Thymus (tissue), 11 donors: ENCODE data around the gene GTF2H3. TPM values are rescaled to one million over a fixed set of nuclear protein-coding genes. Genes with fewer than 3 reads are reported as not detected.
A peak's percentile ranks its signal among the peaks of the same experiment; 100 is the strongest.

ENCODE experiments used
- DNase-seq, 9 donors: peaks; one replicate each; pipeline ENCODE4 v3.0.0-alpha.2; 2013; ENCODE audit warnings: low spot score in 9 of 9, low read depth in 6 of 9, missing footprints in 1 of 9
- H3K27ac ChIP-seq, 2 donors: one replicate each; pipeline ENCODE4 v1.5.1; 2013; ENCODE audit warnings: control low read depth in 1 of 2, low read depth in 1 of 2, low read length in 1 of 2, mild to moderate bottlenecking in 1 of 2, moderate library complexity in 1 of 2
- H3K27me3 ChIP-seq, 2 donors: one replicate each; pipeline ENCODE4 v1.5.1; 2013; ENCODE audit warnings: low read length in 1 of 2; ENCODE audit not compliant: control insufficient read depth in 2 of 2, insufficient read depth in 1 of 2
- H3K36me3 ChIP-seq, 2 donors: one replicate each; pipeline ENCODE4 v1.5.1; 2013; ENCODE audit warnings: low read length in 1 of 2, mild to moderate bottlenecking in 1 of 2, moderate library complexity in 1 of 2; ENCODE audit not compliant: control insufficient read depth in 2 of 2, insufficient read depth in 2 of 2
- H3K4me1 ChIP-seq, 2 donors: one replicate each; pipeline ENCODE4 v1.5.1; 2013; ENCODE audit warnings: low read length in 2 of 2; ENCODE audit not compliant: control insufficient read depth in 2 of 2, insufficient read depth in 2 of 2
- H3K4me3 ChIP-seq, 2 donors: one replicate each; pipeline ENCODE4 v1.5.1; 2013; ENCODE audit warnings: low read length in 2 of 2, control low read depth in 1 of 2, mild to moderate bottlenecking in 1 of 2
- H3K9me3 ChIP-seq, 2 donors: one replicate each; pipeline ENCODE4 v1.5.1; 2013; ENCODE audit warnings: low read length in 1 of 2, mild to moderate bottlenecking in 1 of 2; ENCODE audit not compliant: control insufficient read depth in 2 of 2, insufficient read depth in 1 of 2
- WGBS: extraction: QIAGEN DNeasy Blood & Tissue Kit; methylation state at CpG from one replicate; pipeline ENCODE4 v1.1.7; 2013; 5-methylcytosine and 5-hydroxymethylcytosine counted together
- polyA plus RNA-seq: library from polyadenylated mRNA; stranded (reverse); fragments of 200-250 nt; gene quantifications from one replicate; pipeline ENCODE4 v1.2.3, GENCODE V29; 2013
- total RNA-seq: library from RNA; stranded (reverse); fragments of 120-200 nt; gene quantifications from one replicate; pipeline ENCODE4 v1.2.4, GENCODE V29; 2013
- donor health status: healthy.

The GTF2H3 gene
- total and polyA plus RNA-seq, 2 donors: 11.2 to 25.8 TPM

GRCh38 chr12:123678981-123679380, 45.4 kb downstream of the GTF2H3 start:
- Histone ChIP-seq H3K27me3 (no peaks in the 10 kb centered on the region), H3K4me1 (no peaks in the 10 kb centered on the region), H3K36me3 (peaks cover 0 to 10% of the 10 kb centered on the region in 2 donors), H3K9me3 (no peaks in the 10 kb centered on the region), H3K4me3 (no peak overlapping the region), H3K27ac (no peak overlapping the region)
- WGBS: 98% methylated on average over 10 of the region's 10 CpGs
- DNase-seq: no peak

DNA sequence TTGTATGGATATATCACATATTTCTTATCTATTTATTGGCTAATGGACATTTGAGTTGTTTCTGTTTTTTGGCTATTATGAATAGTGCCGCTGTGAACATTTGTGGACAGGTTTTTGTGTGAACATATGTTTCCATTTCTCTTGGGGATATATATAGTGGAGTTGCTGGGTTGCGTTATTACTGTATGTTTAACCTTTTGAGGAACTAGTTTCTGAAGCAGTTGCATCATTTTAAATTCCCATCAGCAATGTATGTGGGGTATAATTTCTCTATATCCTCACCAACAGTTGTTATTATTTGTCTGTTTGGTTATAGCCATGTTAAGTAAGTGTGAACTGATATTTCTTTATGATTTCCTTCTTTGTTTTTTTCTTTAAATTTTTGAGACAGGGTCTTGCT, 48.0 kb downstream of the GTF2H3 start:
- Histone ChIP-seq H3K4me3 (no peak overlapping the region), H3K4me1 (no peaks in the 10 kb centered on the region), H3K27me3 (no peaks in the 10 kb centered on the region), H3K36me3 (peaks cover 0 to 7% of the 10 kb centered on the region in 2 donors), H3K9me3 (no peaks in the 10 kb centered on the region), H3K27ac (no peak overlapping the region)
- DNase-seq: no peak
- 94% methylated on average over 2 of the region's 2 CpGs for WGBS

DNA sequence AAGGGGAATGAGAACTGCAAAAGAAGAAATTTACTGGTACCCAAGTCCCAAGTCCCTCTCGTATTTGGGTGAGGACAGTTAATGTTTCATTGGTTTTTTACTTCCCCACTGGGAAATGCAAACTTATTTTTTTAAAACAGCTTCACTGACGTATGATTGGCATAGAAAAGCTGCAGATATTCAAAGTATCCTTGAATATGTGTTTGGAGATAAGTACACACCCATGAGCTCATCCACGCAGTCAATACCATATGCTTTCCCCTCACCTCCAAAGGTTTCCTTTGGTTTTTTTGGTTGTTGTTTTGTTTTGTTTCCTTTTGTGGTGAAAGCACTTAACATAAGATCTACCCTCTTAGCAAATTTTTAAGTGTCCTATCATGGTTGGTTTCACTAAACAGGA, 50.3 kb downstream of the GTF2H3 start:
- H3K4me3 ChIP-seq: no peak overlapping the region
- no peaks in the 10 kb centered on the region for H3K4me1 ChIP-seq
- WGBS: 95% methylated on average over 3 of the region's 3 CpGs
- H3K36me3 ChIP-seq: peaks cover under 1 to 6% of the 10 kb centered on the region in 2 donors
- no peak overlapping the region for H3K27ac ChIP-seq
- H3K9me3 ChIP-seq: no peaks in the 10 kb centered on the region
- DNase-seq: no peak
- H3K27me3 ChIP-seq: no peaks in the 10 kb centered on the region

- Histone ChIP-seq H3K4me1 (no peaks in the 10 kb centered on the region), H3K27ac (no peak overlapping the region), H3K36me3 (peaks cover 0 to 7% of the 10 kb centered on the region in 2 donors), H3K4me3 (no peak overlapping the region), H3K27me3 (no peaks in the 10 kb centered on the region), H3K9me3 (no peaks in the 10 kb centered on the region)
- 97% methylated on average over 18 of the region's 18 CpGs for WGBS
- no peak for DNase-seq
Observed at GRCh38 chr12:123686636-123687190, 53.1 kb downstream of the GTF2H3 start.

GRCh38 chr12:123690191-123690840, 56.7 kb downstream of the GTF2H3 start:
- H3K27ac ChIP-seq: no peak overlapping the region
- no peak for DNase-seq
- H3K36me3 ChIP-seq: peaks cover 0 to 7% of the 10 kb centered on the region in 2 donors
- no peak overlapping the region for H3K4me3 ChIP-seq
- no peaks in the 10 kb centered on the region for H3K27me3 ChIP-seq
- 98% methylated on average over 8 of the region's 8 CpGs for WGBS
- no peaks in the 10 kb centered on the region for H3K9me3 ChIP-seq
- H3K4me1 ChIP-seq: no peaks in the 10 kb centered on the region

DNA sequence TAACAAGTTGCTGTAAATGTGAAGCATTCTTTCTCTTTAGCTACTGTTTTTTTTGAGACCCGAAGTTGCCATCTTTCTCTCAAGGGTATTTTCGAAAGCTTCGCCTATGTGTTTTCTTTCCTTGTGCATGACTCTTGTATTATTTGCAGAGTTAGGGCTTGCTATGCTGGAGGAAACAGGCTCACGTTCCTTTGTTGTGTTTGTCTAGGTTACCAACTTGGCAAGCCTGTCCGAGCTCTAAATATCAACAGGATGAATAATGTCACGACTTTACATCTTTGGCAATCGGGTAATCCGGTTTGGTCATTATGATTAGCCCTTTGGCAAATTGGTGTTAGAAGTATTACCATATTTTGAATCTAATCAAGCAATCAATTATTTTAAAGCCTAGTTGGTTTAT, 62.6 kb downstream of the GTF2H3 start:
- H3K36me3 ChIP-seq: peaks cover 0 to under 1% of the 10 kb centered on the region in 2 donors
- H3K4me3 ChIP-seq: no peak overlapping the region
- no peaks in the 10 kb centered on the region for H3K27me3 ChIP-seq
- H3K4me1 ChIP-seq: peaks cover 0 to 4% of the 10 kb centered on the region in 2 donors
- H3K9me3 ChIP-seq: no peaks in the 10 kb centered on the region
- no peak overlapping the region for H3K27ac ChIP-seq
- DNase-seq: no peak
- WGBS: 98% methylated on average over 8 of the region's 8 CpGs

DNA sequence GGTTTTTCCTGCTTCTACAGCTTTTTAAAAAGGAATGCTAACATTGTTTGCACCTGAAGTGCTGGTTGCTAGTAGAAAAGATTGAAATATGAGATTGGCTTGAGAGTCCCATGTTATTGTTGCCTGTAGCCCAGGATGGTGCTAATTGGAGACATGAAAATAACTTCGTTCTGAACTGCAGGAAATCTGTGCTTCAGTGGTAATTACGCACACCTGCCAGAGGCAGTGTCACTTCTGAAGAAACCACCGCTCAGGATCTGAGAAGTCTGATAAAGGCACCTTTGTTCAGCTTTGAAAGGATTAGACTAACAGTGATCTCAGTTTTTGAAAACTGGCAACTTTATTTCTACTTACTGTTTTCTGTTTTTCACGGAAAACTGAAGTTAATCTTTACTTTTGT, 63.0 kb downstream of the GTF2H3 start:
- Histone ChIP-seq H3K4me1 (peaks cover 0 to 4% of the 10 kb centered on the region in 2 donors), H3K36me3 (no peaks in the 10 kb centered on the region), H3K27ac (no peak overlapping the region), H3K4me3 (no peak overlapping the region), H3K9me3 (no peaks in the 10 kb centered on the region), H3K27me3 (no peaks in the 10 kb centered on the region)
- peak in 5 of 9 donors; percentile 43 to 80 (median 46) for DNase-seq
- 28% methylated on average over 4 of the region's 4 CpGs for WGBS

- H3K36me3 ChIP-seq: peaks cover 2 to 3% of the 10 kb centered on the region in 2 donors
- 97% methylated on average over 3 of the region's 3 CpGs for WGBS
- H3K9me3 ChIP-seq: no peaks in the 10 kb centered on the region
- H3K4me1 ChIP-seq: no peaks in the 10 kb centered on the region
- DNase-seq: no peak
- no peaks in the 10 kb centered on the region for H3K27me3 ChIP-seq
- H3K27ac ChIP-seq: no peak overlapping the region
- H3K4me3 ChIP-seq: no peak overlapping the region
Observed at GRCh38 chr12:123705935-123706334, 72.3 kb downstream of the GTF2H3 start.

GRCh38 chr12:123707466-123707865, 73.8 kb downstream of the GTF2H3 start:
- Histone ChIP-seq H3K4me1 (peaks cover 0 to 4% of the 10 kb centered on the region in 2 donors), H3K9me3 (no peaks in the 10 kb centered on the region), H3K36me3 (peaks cover 0 to 2% of the 10 kb centered on the region in 2 donors)

More at GRCh38 chr12:123707466-123707865, 73.8 kb downstream of the GTF2H3 start:
- no peak overlapping the region for H3K27ac ChIP-seq
- no peak overlapping the region for H3K4me3 ChIP-seq
- 97% methylated on average over 4 of the region's 4 CpGs for WGBS
- no peak for DNase-seq
- no peaks in the 10 kb centered on the region for H3K27me3 ChIP-seq
